ENCODE results near the gene CIRBP. TPM values are rescaled to one million over a fixed set of nuclear protein-coding genes. Genes with fewer than 3 reads are reported as not detected.
A peak's percentile ranks its signal among the peaks of the same experiment; 100 is the strongest.

Gene CIRBP
- total and polyA plus RNA-seq, 2 of the 13 experiments (the other 11 are each of a cell fraction or from before 2014, with no cell fraction given) = 133 to 140 TPM

DNA sequence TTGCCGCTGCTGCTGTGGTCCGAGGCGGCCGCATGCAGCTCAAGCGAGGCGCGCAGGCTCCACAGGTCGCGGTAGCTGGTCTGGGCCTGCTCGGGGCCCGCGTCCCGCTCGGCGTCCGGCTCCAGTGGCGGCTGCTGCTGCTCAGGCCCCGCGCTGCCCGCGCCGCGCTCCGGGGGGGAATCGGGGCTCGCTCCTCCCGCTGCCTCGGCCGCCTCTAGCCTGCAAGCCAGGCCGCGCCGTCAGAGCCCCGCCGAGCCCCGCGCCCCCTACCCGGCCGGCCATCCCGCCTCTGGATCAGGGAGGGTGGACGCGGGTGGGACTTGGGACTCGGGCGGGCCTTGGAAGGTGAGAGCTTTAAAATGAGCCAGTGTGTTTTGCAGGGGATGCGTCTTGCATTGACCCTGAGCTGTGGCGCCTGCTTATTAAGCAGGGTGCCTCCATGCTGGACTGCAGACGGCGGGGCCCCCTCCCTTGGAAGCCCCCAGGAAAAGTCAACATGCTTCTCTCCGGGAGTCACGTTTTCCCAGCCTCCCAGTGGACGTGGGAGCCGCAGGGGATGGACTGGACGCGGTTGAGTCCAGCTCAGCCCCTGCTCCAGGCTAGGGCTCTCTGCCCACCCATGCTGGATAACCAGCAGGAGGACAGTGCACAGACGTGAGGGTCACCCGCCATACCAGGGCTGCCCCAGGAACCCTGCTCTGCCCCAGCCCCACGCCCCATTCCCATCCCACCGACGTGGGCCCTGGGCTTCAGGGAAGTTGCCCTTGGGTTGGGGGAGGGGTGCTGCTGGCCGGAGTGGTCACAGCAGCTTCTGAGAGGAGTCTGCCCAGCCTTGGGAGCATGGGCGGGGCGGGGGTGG lies 39.0 kb upstream of the CIRBP start:
- H3K79me2 ChIP-seq (ENCODE audit: insufficient read depth, low read length) = no peaks in the 10 kb centered on the region
- H2AFZ ChIP-seq (ENCODE audit: low read length) = no peak overlapping the region
- H3K9me3 ChIP-seq (ENCODE audit: low read length) = no peaks in the 10 kb centered on the region
- no peak overlapping the region for H3K4me3 ChIP-seq (replicated peaks in 1 of 3; ENCODE audit: insufficient read depth in 1 of 3, low read depth in 2 of 3, low read length in 3 of 3)
- no TSS peak for BruUV-seq (replicated peaks)
- FAIRE-seq (no peak), ATAC-seq (no peak), DNase-seq (ENCODE audit: low spot score) (no peak)
- intact Hi-C loops (cut with micrococcal nuclease; ENCODE audit: unreplicated experiment) = no loop called here
- ChIA-PET CTCF (ENCODE audit: low intra/inter-chr PET ratio, low total read pairs) (no interaction called here), POLR2A (interaction anchor here (0.5 kb wide), 1 partner anchor 634 kb away, joined by 3 read pairs; no protein-coding TSS in a partner anchor)
- H3K9ac ChIP-seq (ENCODE audit: insufficient read depth, low read depth, low read length) = no peak overlapping the region
- in situ Hi-C loops (cut with HindIII; ENCODE audit: extremely low pct_ligation_motif_present, low pct_unique_long_range_greater_than_20kb) = no loop called here
- no peaks in the 10 kb centered on the region for H4K20me1 ChIP-seq (ENCODE audit: insufficient read depth, low read length)
- over 99% methylated on average over 18 of the region's 61 CpGs for WGBS (ENCODE audit: low lambda C conversion rate)
- H3K27ac ChIP-seq (ENCODE audit: extremely low read length, insufficient read depth, low read length) = no peak overlapping the region
- peaks cover 24% of the 10 kb centered on the region for H3K4me1 ChIP-seq (ENCODE audit: insufficient read depth, low read length)
- H3K4me2 ChIP-seq (ENCODE audit: low read depth, low read length) = no peak overlapping the region
- peaks cover 4% of the 10 kb centered on the region in 2 experiments; a peak in 2 of 5 replicates for H3K36me3 ChIP-seq (replicated peaks in 1 of 2; ENCODE audit: control insufficient read depth in 1 of 2, insufficient read depth in 2 of 2, low read length in 2 of 2)
- no peaks in the 10 kb centered on the region for H3K27me3 ChIP-seq (ENCODE audit: control insufficient read depth in 1 of 2, insufficient read depth in 2 of 2, low read length in 2 of 2)
- TF ChIP-seq, protein P1, sequence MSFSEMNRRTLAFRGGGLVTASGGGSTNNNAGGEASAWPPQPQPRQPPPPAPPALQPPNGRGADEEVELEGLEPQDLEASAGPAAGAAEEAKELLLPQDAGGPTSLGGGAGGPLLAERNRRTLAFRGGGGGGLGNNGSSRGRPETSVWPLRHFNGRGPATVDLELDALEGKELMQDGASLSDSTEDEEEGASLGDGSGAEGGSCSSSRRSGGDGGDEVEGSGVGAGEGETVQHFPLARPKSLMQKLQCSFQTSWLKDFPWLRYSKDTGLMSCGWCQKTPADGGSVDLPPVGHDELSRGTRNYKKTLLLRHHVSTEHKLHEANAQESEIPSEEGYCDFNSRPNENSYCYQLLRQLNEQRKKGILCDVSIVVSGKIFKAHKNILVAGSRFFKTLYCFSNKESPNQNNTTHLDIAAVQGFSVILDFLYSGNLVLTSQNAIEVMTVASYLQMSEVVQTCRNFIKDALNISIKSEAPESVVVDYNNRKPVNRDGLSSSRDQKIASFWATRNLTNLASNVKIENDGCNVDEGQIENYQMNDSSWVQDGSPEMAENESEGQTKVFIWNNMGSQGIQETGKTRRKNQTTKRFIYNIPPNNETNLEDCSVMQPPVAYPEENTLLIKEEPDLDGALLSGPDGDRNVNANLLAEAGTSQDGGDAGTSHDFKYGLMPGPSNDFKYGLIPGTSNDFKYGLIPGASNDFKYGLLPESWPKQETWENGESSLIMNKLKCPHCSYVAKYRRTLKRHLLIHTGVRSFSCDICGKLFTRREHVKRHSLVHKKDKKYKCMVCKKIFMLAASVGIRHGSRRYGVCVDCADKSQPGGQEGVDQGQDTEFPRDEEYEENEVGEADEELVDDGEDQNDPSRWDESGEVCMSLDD (CRISPR knock-in tag; IDR thresholded peaks at IDR 0.05; ENCODE audit: borderline replicate concordance) = no peak
- no peak for TF ChIP-seq TGIF2 (CRISPR knock-in tag; IDR thresholded peaks at IDR 0.05)
- TF ChIP-seq ELF4 (CRISPR knock-in tag; IDR thresholded peaks at IDR 0.05; ENCODE audit: borderline replicate concordance) = no peak
- no peak for TF ChIP-seq SMC3 (IDR thresholded peaks at IDR 0.05; ENCODE audit: low read length)
- TF ChIP-seq RAD21 (CRISPR knock-in tag; IDR thresholded peaks at IDR 0.05) = no peak
- TF ChIP-seq, protein P2, sequence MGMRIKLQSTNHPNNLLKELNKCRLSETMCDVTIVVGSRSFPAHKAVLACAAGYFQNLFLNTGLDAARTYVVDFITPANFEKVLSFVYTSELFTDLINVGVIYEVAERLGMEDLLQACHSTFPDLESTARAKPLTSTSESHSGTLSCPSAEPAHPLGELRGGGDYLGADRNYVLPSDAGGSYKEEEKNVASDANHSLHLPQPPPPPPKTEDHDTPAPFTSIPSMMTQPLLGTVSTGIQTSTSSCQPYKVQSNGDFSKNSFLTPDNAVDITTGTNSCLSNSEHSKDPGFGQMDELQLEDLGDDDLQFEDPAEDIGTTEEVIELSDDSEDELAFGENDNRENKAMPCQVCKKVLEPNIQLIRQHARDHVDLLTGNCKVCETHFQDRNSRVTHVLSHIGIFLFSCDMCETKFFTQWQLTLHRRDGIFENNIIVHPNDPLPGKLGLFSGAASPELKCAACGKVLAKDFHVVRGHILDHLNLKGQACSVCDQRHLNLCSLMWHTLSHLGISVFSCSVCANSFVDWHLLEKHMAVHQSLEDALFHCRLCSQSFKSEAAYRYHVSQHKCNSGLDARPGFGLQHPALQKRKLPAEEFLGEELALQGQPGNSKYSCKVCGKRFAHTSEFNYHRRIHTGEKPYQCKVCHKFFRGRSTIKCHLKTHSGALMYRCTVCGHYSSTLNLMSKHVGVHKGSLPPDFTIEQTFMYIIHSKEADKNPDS (CRISPR knock-in tag; IDR thresholded peaks at IDR 0.05) = no peak
- TF ChIP-seq ZNF839 (CRISPR knock-in tag; IDR thresholded peaks at IDR 0.05; ENCODE audit: borderline replicate concordance) = no peak
- TF ChIP-seq, protein P3, sequence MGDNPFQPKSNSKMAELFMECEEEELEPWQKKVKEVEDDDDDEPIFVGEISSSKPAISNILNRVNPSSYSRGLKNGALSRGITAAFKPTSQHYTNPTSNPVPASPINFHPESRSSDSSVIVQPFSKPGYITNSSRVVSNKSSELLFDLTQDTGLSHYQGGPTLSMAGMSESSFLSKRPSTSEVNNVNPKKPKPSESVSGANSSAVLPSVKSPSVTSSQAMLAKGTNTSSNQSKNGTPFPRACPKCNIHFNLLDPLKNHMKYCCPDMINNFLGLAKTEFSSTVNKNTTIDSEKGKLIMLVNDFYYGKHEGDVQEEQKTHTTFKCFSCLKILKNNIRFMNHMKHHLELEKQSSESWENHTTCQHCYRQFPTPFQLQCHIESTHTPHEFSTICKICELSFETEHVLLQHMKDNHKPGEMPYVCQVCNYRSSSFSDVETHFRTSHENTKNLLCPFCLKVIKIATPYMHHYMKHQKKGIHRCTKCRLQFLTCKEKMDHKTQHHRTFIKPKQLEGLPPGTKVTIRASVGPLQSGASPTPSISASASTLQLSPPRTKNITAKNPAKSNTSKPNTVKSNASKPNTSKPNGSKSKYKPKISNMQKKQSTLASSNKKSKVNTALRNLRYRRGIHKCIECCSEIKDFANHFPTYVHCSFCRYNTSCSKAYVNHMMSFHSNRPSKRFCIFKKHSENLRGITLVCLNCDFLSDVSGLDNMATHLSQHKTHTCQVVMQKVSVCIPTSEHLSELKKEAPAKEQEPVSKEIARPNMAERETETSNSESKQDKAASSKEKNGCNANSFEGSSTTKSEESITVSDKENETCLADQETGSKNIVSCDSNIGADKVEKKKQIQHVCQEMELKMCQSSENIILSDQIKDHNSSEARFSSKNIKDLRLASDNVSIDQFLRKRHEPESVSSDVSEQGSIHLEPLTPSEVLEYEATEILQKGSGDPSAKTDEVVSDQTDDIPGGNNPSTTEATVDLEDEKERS (CRISPR knock-in tag; IDR thresholded peaks at IDR 0.05) = no peak
- TF ChIP-seq ZNF382 (CRISPR knock-in tag; IDR thresholded peaks at IDR 0.05; ENCODE audit: borderline replicate concordance) = no peak
- TF ChIP-seq, protein P4, sequence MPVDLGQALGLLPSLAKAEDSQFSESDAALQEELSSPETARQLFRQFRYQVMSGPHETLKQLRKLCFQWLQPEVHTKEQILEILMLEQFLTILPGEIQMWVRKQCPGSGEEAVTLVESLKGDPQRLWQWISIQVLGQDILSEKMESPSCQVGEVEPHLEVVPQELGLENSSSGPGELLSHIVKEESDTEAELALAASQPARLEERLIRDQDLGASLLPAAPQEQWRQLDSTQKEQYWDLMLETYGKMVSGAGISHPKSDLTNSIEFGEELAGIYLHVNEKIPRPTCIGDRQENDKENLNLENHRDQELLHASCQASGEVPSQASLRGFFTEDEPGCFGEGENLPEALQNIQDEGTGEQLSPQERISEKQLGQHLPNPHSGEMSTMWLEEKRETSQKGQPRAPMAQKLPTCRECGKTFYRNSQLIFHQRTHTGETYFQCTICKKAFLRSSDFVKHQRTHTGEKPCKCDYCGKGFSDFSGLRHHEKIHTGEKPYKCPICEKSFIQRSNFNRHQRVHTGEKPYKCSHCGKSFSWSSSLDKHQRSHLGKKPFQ (CRISPR knock-in tag; IDR thresholded peaks at IDR 0.05; ENCODE audit: insufficient replicate concordance) = no peak
- no peak for TF ChIP-seq ZNF747 (CRISPR knock-in tag; IDR thresholded peaks at IDR 0.05; ENCODE audit: borderline replicate concordance)
- TF ChIP-seq ZBTB38 (CRISPR knock-in tag; IDR thresholded peaks at IDR 0.05) = peak; percentile 71
- no peak for TF ChIP-seq CBX5 (CRISPR knock-in tag; IDR thresholded peaks at IDR 0.05; ENCODE audit: borderline replicate concordance)

Data from HepG2 (cell line).